ENCODE measurements around the gene E4F1. TPM values are rescaled to one million over a fixed set of nuclear protein-coding genes. Genes with fewer than 3 reads are reported as not detected.
A peak's percentile ranks its signal among the peaks of the same experiment; 100 is the strongest.

The E4F1 gene
- total and polyA plus RNA-seq, 2 experiments from 2014 or later, result 27.7 to 55.4 TPM

DNA sequence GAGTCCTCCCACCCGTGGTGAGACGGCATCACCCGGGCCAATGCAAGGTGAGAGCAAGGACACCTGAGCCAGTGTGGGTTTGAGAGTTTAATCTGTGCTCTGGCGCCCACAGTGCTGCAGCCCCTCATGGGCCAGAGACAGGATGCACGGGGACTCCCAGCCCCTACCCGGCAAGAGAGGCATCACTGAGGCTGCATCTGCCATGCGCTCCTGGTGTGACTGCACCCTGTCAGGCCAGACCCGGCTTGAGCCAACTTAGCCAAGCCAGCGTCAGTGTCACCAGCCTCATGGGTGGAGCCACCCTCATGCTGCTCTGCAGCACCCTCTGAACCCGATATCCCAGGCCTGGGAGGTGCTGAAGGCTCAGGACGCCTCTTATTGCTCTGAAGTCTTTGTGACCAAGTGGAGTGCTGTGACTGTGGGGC lies 11.5 kb upstream of the E4F1 start:
- peak overlapping the region; percentile 81 for H3K27ac ChIP-seq
- no peak for DNase-seq (ENCODE audit: low read depth in 1 of 2, low spot score in 1 of 2)
- H3K4me3 ChIP-seq, result no peak overlapping the region
- peaks cover 22% of the 10 kb centered on the region for H3K4me1 ChIP-seq (ENCODE audit: low read depth)
- H3K9me3 ChIP-seq (ENCODE audit: low read depth), result no peaks in the 10 kb centered on the region
- TF ChIP-seq, protein P1, sequence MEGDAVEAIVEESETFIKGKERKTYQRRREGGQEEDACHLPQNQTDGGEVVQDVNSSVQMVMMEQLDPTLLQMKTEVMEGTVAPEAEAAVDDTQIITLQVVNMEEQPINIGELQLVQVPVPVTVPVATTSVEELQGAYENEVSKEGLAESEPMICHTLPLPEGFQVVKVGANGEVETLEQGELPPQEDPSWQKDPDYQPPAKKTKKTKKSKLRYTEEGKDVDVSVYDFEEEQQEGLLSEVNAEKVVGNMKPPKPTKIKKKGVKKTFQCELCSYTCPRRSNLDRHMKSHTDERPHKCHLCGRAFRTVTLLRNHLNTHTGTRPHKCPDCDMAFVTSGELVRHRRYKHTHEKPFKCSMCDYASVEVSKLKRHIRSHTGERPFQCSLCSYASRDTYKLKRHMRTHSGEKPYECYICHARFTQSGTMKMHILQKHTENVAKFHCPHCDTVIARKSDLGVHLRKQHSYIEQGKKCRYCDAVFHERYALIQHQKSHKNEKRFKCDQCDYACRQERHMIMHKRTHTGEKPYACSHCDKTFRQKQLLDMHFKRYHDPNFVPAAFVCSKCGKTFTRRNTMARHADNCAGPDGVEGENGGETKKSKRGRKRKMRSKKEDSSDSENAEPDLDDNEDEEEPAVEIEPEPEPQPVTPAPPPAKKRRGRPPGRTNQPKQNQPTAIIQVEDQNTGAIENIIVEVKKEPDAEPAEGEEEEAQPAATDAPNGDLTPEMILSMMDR (IDR thresholded peaks at IDR 0.05; ENCODE audit: low read depth, low read length), result no peak
- H3K36me3 ChIP-seq, result peaks cover 5% of the 10 kb centered on the region
- H3K27me3 ChIP-seq, result no peaks in the 10 kb centered on the region

DNA sequence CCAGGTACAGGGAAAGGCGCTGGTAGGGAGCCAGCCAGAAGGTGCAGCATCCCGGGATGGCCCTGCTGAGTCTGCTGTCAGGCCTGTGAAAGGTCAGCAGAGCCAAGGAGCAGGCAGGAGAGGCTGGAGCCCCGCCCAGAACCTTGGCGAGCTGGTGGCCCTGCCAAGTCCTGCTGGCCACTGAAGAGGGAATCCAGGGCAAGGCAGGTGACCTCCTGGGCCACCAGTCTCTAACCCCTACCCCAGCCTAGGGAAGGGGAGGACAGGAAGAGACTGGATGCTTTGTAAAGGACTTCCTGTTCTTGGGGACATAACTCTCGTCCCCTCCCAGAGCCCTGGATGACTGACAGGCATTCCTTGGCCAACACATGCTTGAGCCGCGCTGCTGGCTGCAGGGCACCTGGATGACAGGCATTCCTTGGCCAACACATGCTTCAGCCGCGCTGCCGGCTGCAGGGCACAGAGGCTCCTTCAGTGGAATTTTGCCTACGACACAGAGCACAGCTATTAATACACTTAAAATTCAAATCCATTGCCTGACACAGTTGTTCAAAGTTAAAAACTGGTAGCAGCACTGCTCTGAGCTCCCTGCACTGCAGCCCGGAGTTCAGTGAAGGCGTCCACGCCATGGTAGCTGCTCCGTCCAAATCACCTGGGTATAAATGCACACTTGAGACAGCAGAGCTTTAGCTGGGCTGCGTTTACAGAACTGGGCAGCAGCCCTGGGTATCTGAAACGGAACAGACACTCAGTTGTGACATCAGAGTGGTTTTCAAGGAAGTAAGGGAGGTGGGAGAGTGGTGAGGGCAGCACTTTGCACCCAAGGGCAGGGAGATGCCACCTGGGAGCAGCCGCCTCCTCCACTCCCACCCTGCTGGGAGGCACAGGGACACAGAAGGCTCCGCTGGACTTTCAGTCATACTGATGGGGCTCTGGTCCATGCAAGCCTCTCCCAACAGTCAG lies 10.7 kb upstream of the E4F1 start:
- Histone ChIP-seq H3K4me1 (ENCODE audit: low read depth) (peaks cover 22% of the 10 kb centered on the region), H3K27me3 (no peaks in the 10 kb centered on the region), H3K27ac (peak overlapping the region; percentile 81), H3K36me3 (peaks cover 5% of the 10 kb centered on the region), H3K9me3 (ENCODE audit: low read depth) (no peaks in the 10 kb centered on the region), H3K4me3 (peak overlapping the region; percentile 94)
- TF ChIP-seq, protein P1 (IDR thresholded peaks at IDR 0.05; ENCODE audit: low read depth, low read length), result no peak
- no peak for DNase-seq (ENCODE audit: low read depth in 1 of 2, low spot score in 1 of 2)

DNA sequence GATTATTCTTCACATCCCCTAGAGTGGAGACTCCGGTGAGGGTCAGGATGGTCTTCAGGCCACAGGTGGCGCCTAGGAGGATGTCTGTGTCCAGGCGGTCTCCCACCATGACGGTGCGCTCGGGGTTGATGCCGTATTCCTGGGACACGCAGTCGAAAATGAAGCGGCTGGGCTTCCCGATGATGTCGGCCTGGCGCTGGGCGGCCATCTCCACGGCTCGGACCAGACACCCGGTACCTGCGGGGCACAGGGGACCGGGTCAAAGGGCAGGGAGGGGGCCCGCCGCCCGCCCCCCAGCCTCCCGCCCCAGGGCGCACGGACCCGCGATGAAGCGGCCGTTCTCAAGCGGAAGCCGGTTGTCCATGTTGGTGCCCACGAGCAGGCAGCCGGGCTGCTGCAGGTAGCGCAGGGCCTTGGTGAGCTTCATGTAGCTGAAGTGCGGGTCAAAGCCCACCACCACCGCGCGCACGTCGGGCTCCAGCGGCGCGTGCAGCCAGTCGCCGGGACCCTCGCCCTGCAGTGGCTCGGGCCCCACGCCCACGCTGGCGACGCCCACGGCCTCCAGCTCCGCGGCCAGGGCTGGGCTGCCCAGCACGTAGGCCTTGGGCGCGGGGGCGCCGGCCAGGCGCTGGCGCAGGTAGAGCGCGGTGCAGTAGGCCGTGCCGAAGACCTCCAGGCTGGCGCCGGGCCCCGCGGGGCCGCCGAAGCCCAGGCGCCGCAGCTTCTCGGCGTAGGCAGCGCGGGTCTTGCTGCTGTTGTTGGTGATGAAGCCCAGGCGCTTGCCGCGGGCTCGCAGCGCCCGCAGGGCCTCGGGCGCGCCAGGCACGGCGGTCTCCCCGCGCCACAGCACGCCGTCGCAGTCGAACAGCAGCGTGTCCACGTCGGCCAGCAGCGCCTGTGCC lies 9.3 kb upstream of the E4F1 start:
- Histone ChIP-seq H3K27ac (peak overlapping the region; percentile 93), H3K27me3 (no peaks in the 10 kb centered on the region)

DNA sequence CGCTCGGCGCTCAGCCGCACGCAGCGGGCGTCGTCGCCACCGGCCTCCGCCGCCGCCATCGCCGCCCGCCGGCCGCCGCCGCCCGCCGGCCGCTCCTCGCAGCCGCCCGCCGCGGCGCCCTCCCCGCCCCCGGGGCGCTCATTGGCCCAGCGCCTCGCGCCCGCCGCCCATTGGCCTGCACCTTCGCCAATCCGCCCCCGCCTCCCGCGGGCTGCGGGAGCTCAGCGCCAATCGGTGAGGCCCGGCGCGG lies 8.7 kb upstream of the E4F1 start, which contains the start of gene PGP:
Gene PGP (minus strand): TSS at position 122 of the 250 bp plus-strand sequence. CDS start 63 bp downstream, at position 59.
- no peak for DNase-seq (ENCODE audit: low read depth in 1 of 2, low spot score in 1 of 2)
- TF ChIP-seq, protein P1 (IDR thresholded peaks at IDR 0.05; ENCODE audit: low read depth, low read length), result no peak
- no peaks in the 10 kb centered on the region for H3K36me3 ChIP-seq

More for the DNA sequence above, 9.3 kb upstream of the E4F1 start:
- TF ChIP-seq, protein P1 (IDR thresholded peaks at IDR 0.05; ENCODE audit: low read depth, low read length), result no peak
- H3K9me3 ChIP-seq (ENCODE audit: low read depth), result no peaks in the 10 kb centered on the region
- H3K4me1 ChIP-seq (ENCODE audit: low read depth), result peaks cover 22% of the 10 kb centered on the region
- peaks cover 5% of the 10 kb centered on the region for H3K36me3 ChIP-seq
- peak in 1 of 2 donors; percentile 18 for DNase-seq (ENCODE audit: low read depth in 1 of 2, low spot score in 1 of 2)
- H3K4me3 ChIP-seq, result peak overlapping the region; percentile 94

DNA sequence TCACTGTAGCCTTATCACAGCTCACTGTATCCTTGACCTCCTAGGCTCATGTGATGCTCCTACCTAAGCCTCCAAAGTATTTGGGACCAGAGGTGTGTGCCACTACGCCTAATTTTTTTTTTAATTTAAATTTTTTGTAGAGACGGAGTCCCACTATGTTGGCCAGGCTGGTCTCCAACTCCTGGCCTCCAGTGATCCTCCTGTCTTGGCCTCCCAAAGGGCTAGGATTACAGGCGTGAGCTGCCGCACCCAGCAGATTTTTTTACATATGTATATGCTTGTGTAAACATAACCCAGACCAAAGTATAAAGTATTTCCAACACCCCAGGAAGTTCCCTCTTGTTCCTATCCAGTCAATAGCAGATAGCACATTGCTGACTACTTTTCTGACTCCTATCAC lies 7.1 kb upstream of the E4F1 start:
- TF ChIP-seq, protein P1 (IDR thresholded peaks at IDR 0.05; ENCODE audit: low read depth, low read length), result no peak
- H3K27me3 ChIP-seq, result no peaks in the 10 kb centered on the region
- no peak overlapping the region for H3K4me3 ChIP-seq
- no peak overlapping the region for H3K27ac ChIP-seq
- no peak for DNase-seq (ENCODE audit: low read depth in 1 of 2, low spot score in 1 of 2)
- no peaks in the 10 kb centered on the region for H3K36me3 ChIP-seq
- H3K4me1 ChIP-seq (ENCODE audit: low read depth), result peaks cover 7% of the 10 kb centered on the region
- no peaks in the 10 kb centered on the region for H3K9me3 ChIP-seq (ENCODE audit: low read depth)

More for the DNA sequence above, 8.7 kb upstream of the E4F1 start, which contains the start of gene PGP:
- H3K9me3 ChIP-seq (ENCODE audit: low read depth), result no peaks in the 10 kb centered on the region
- no peaks in the 10 kb centered on the region for H3K27me3 ChIP-seq
- peaks cover 22% of the 10 kb centered on the region for H3K4me1 ChIP-seq (ENCODE audit: low read depth)
- H3K27ac ChIP-seq, result peak within 1 kb of the TSS; percentile 93
- H3K4me3 ChIP-seq, result peak within 1 kb of the TSS; percentile 94

All from cardiac muscle cell (in vitro differentiated cells and primary cell).